ENCODE results near the gene F2R. TPM values are rescaled to one million over a fixed set of nuclear protein-coding genes. Genes with fewer than 3 reads are reported as not detected.

Gene F2R
- total RNA-seq, 1 donor from 2014 or later: 2.9 TPM

DNA sequence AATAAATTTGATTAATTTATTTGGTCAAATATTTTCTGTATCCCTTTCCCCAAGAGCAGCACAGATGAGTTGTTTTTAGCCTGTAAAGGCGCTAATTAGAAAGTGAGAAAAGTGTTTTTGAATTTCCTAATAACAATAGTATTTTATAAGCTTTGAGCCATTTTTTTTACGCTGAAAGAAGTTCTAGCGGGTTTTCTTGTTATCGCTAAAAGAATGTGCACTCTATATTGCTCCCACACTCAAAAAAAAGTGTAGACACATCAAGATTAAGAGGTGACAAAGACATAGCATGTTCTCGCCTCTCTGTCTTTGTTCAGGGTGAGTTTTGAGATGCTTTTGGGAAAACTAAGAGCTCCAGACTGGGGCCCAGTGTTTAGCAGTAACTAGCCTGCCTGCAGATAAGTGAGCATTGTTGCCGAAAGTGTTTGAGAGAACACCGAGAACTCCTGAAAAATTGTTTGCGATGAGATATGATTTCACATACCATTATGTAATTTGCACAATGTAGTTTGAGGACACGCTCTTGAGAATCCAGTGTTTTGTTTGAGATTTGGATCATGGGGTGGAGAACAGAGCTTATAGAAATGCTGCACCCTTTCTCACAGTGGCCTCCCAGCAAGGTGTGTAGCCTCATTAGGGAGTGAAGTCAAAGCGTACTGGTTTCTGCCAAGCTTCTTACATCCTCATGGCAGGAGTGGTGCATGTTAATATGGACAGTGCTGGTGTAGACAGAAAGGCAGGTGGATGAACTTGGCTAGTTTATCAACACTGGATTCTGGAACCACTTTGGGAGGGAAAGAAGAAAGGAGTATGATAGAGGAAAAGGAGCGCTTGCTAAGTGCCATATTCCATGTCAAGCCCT is 1.5 kb downstream of the F2R start:
- Mint-ChIP-seq H3K9me3 (no peaks in the 10 kb centered on the region), H3K27ac (no peak overlapping the region), H3K36me3 (ENCODE audit: low read depth) (no peaks in the 10 kb centered on the region), H3K4me3 (peak overlapping the region; percentile 88), H3K27me3 (peaks cover 26% of the 10 kb centered on the region), H3K4me1 (peaks cover 22% of the 10 kb centered on the region)
- DNase-seq: peak; percentile 54
- intact Hi-C loops (cut with micrococcal nuclease): loop anchor here (10.0 kb wide), 1 partner anchor 113 kb away; no protein-coding TSS in a partner anchor

DNA sequence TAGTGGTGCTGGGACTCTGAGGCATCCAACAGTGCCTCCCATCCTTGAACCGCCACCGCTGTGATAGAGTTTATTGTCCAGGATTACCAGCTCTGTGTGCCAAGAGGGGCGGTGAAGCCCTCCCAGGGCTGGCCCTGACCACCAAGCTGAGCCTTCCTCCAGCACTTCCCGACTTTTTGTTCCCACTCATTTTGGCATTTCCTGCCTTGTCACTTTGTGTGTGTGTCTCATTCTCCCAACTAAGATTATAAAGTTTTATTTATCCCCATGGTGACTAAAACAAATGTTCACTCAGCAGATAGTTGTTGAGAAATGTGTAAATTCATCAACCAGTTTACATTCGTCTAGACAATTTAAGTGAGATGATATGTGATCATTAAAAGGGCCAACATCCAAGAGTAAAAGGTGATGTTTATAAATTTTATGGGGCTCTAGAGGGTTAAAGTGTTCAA is 2.5 kb downstream of the F2R start:
- Mint-ChIP-seq H3K27ac (no peak overlapping the region), H3K36me3 (ENCODE audit: low read depth) (peaks cover 2% of the 10 kb centered on the region), H3K4me1 (peaks cover 22% of the 10 kb centered on the region), H3K9me3 (no peaks in the 10 kb centered on the region), H3K4me3 (no peak overlapping the region), H3K27me3 (peaks cover 26% of the 10 kb centered on the region)
- no peak for DNase-seq
- intact Hi-C loops (cut with micrococcal nuclease): loop anchor here (10.0 kb wide), 1 partner anchor 114 kb away; no protein-coding TSS in a partner anchor

GRCh38 chr5:76718880-76719279 is 3.0 kb downstream of the F2R start:
- H3K27me3 Mint-ChIP-seq: peaks cover 24% of the 10 kb centered on the region
- H3K4me1 Mint-ChIP-seq: peaks cover 20% of the 10 kb centered on the region
- no peaks in the 10 kb centered on the region for H3K9me3 Mint-ChIP-seq
- peaks cover 4% of the 10 kb centered on the region for H3K36me3 Mint-ChIP-seq (ENCODE audit: low read depth)
- no peak overlapping the region for H3K27ac Mint-ChIP-seq
- DNase-seq: no peak
- H3K4me3 Mint-ChIP-seq: no peak overlapping the region
- intact Hi-C loops (cut with micrococcal nuclease): loop anchor here (10.0 kb wide), 1 partner anchor 114 kb away; no protein-coding TSS in a partner anchor

DNA sequence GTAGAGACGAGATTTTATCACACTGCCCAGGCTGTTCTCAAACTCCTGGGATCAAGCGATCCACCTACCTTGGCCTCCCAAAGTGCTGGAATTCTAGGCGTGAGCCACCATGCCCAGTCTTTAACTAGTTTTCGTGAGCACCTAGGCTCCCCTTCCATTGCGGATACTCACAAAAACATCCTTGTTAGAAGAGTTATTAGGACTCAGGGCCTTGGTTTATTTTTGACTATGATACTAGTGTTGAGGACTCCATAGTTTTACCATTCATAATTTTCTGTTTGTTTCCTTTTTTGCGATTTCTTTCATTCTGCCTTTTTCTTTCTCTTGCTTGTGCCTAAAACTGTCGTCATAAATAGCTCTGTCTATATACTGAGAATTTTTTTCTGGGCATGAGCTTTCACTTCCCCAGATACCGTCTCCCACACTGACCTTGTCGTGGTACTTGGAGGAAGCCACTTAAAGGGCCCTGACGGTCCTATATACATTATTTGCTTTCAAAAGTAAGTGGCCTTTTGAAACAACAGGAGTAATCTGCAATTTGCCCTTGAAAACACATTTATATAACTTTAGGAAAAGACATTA is 5.2 kb downstream of the F2R start:
- no peak overlapping the region for H3K4me3 Mint-ChIP-seq
- no peak overlapping the region for H3K27ac Mint-ChIP-seq
- no peaks in the 10 kb centered on the region for H3K9me3 Mint-ChIP-seq
- no peak for DNase-seq
- H3K36me3 Mint-ChIP-seq (ENCODE audit: low read depth): peaks cover 4% of the 10 kb centered on the region
- H3K27me3 Mint-ChIP-seq: peaks cover 19% of the 10 kb centered on the region
- intact Hi-C loops (cut with micrococcal nuclease): no loop called here
- H3K4me1 Mint-ChIP-seq: peaks cover 12% of the 10 kb centered on the region

GRCh38 chr5:76723266-76723665 is 7.3 kb downstream of the F2R start:
- H3K27me3 Mint-ChIP-seq: peaks cover 9% of the 10 kb centered on the region
- no peak overlapping the region for H3K27ac Mint-ChIP-seq
- H3K36me3 Mint-ChIP-seq (ENCODE audit: low read depth): peaks cover 6% of the 10 kb centered on the region
- intact Hi-C loops (cut with micrococcal nuclease): no loop called here
- H3K4me1 Mint-ChIP-seq: peaks cover 3% of the 10 kb centered on the region
- DNase-seq: no peak
- peaks cover 2% of the 10 kb centered on the region for H3K9me3 Mint-ChIP-seq
- H3K4me3 Mint-ChIP-seq: no peak overlapping the region

DNA sequence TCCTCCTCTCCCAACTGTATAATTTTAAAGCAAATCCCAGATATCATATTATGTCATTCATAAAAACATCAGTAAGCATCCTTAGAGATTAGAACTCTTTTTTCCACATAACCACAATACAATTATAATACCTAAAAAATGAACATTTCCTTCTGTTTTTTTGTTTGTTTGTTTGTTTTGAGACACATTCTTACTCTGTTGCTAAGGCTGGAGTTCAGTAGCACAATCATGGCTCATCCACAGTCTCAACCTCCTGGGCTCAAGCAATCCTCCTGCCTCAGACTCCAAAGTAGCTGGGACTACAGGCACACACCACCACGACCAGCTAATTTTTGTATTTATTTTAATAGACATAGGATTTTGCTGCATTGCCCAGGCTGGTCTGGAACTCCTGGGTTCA is 8.0 kb downstream of the F2R start:
- Mint-ChIP-seq H3K9me3 (peaks cover 4% of the 10 kb centered on the region), H3K4me3 (no peak overlapping the region), H3K36me3 (ENCODE audit: low read depth) (peaks cover 7% of the 10 kb centered on the region), H3K4me1 (peaks cover 3% of the 10 kb centered on the region), H3K27me3 (peaks cover 9% of the 10 kb centered on the region), H3K27ac (no peak overlapping the region)
- intact Hi-C loops (cut with micrococcal nuclease): no loop called here
- DNase-seq: no peak

- Mint-ChIP-seq H3K9me3 (peaks cover 8% of the 10 kb centered on the region), H3K36me3 (ENCODE audit: low read depth) (peaks cover 13% of the 10 kb centered on the region), H3K4me1 (peaks cover 3% of the 10 kb centered on the region), H3K27ac (no peak overlapping the region), H3K27me3 (peaks cover 9% of the 10 kb centered on the region), H3K4me3 (no peak overlapping the region)
- intact Hi-C loops (cut with micrococcal nuclease): no loop called here
- DNase-seq: no peak
These were observed 8.9 kb downstream of the F2R start for GRCh38 chr5:76724871-76725270.

DNA sequence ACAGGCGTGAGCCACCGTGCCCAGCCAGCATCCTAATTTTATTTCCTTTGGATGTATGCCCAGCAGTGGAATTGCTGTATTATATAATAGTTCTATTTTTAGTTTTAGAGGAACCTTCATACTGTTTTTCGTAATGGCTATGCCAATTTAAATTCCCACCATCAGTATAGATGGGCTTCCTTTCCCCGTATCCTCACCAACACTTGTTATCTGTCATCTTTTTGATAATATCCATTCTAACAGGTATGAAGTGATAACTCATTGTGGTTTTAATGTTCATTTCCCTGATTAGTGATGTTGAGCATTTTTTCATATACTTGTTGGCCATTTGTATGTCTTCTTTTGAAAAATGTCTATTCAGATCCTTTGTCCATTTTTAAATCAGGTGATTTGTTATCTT is 13.0 kb downstream of the F2R start:
- peaks cover 7% of the 10 kb centered on the region for H3K27me3 Mint-ChIP-seq
- peaks cover 13% of the 10 kb centered on the region for H3K9me3 Mint-ChIP-seq
- H3K4me1 Mint-ChIP-seq: peaks cover 5% of the 10 kb centered on the region
- no peak overlapping the region for H3K27ac Mint-ChIP-seq
- no peak for DNase-seq
- peaks cover 20% of the 10 kb centered on the region for H3K36me3 Mint-ChIP-seq (ENCODE audit: low read depth)
- intact Hi-C loops (cut with micrococcal nuclease): no loop called here
- H3K4me3 Mint-ChIP-seq: no peak overlapping the region

- H3K36me3 Mint-ChIP-seq (ENCODE audit: low read depth): peaks cover 20% of the 10 kb centered on the region
- no peak overlapping the region for H3K27ac Mint-ChIP-seq
- intact Hi-C loops (cut with micrococcal nuclease): no loop called here
- H3K4me1 Mint-ChIP-seq: peaks cover 5% of the 10 kb centered on the region
- no peak for DNase-seq
- peaks cover 4% of the 10 kb centered on the region for H3K27me3 Mint-ChIP-seq
- no peak overlapping the region for H3K4me3 Mint-ChIP-seq
- H3K9me3 Mint-ChIP-seq: peaks cover 13% of the 10 kb centered on the region
These were observed 13.7 kb downstream of the F2R start for GRCh38 chr5:76729373-76730290.

GRCh38 chr5:76732405-76733048 is 16.6 kb downstream of the F2R start:
- DNase-seq: peak; percentile 51
- H3K36me3 Mint-ChIP-seq (ENCODE audit: low read depth): peaks cover 20% of the 10 kb centered on the region

GRCh38 chr5:76733049-76733417 is 17.1 kb downstream of the F2R start:
- DNase-seq: peak; percentile 67
- Mint-ChIP-seq H3K27ac (no peak overlapping the region), H3K4me1 (peaks cover 14% of the 10 kb centered on the region), H3K4me3 (no peak overlapping the region), H3K9me3 (peaks cover 13% of the 10 kb centered on the region), H3K36me3 (ENCODE audit: low read depth) (peaks cover 20% of the 10 kb centered on the region), H3K27me3 (no peaks in the 10 kb centered on the region)
- intact Hi-C loops (cut with micrococcal nuclease): no loop called here

More at GRCh38 chr5:76732405-76733048, 16.6 kb downstream of the F2R start:
- H3K9me3 Mint-ChIP-seq: peaks cover 13% of the 10 kb centered on the region
- peaks cover 14% of the 10 kb centered on the region for H3K4me1 Mint-ChIP-seq
- H3K4me3 Mint-ChIP-seq: no peak overlapping the region
- intact Hi-C loops (cut with micrococcal nuclease): no loop called here
- H3K27me3 Mint-ChIP-seq: no peaks in the 10 kb centered on the region
- no peak overlapping the region for H3K27ac Mint-ChIP-seq

DNA sequence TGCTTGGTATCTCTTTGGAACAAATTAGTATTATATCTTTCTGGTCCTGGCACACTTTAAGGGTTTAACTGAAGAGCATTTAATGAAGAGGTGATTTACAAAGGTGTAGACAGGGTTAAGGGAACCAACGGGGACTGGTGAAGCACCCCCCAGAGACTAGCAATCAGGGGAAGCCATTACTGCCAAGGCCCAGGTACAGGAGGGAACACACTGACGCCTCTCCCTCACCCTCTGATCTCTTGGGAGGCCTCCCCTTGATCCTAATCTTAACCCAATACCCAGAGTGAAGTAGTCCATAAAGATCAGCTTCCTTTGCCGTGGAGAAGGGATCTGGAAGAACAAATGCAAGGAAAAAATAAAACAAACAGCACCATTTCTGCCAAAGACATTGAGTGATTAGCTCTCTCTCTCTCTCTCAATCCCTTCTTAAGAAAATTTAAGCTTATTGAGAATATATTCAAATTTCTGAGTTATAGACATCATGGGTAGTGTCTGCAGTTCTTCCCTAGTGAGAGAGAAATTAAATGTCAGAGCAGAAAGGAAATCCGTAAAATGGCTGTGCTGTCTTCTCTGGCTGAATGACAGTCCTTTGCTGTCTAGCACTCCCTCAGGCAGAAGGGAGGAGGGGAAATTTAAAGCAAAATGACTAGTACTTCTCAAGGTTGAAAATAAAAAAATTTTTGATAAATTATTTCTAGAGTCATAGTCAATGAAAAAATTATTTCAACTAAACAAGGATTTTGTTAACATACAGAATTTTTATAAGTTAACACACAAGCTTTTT is 20.0 kb downstream of the F2R start:
- H3K36me3 Mint-ChIP-seq (ENCODE audit: low read depth): peaks cover 4% of the 10 kb centered on the region
- intact Hi-C loops (cut with micrococcal nuclease): loop anchor here (5.0 kb wide), 1 partner anchor 469 kb away; no protein-coding TSS in a partner anchor
- no peaks in the 10 kb centered on the region for H3K9me3 Mint-ChIP-seq
- H3K27me3 Mint-ChIP-seq: no peaks in the 10 kb centered on the region
- peaks cover 25% of the 10 kb centered on the region for H3K4me1 Mint-ChIP-seq
- no peak overlapping the region for H3K4me3 Mint-ChIP-seq
- DNase-seq: no peak
- H3K27ac Mint-ChIP-seq: peak overlapping the region; percentile 13
